ENCODE measurements around the gene ZBTB42. TPM values are rescaled to one million over a fixed set of nuclear protein-coding genes. Genes with fewer than 3 reads are reported as not detected.

ZBTB42 gene
- total RNA-seq, 4 donors from 2014 or later, result 2.5 to 6.4 (median 4.9) TPM

DNA sequence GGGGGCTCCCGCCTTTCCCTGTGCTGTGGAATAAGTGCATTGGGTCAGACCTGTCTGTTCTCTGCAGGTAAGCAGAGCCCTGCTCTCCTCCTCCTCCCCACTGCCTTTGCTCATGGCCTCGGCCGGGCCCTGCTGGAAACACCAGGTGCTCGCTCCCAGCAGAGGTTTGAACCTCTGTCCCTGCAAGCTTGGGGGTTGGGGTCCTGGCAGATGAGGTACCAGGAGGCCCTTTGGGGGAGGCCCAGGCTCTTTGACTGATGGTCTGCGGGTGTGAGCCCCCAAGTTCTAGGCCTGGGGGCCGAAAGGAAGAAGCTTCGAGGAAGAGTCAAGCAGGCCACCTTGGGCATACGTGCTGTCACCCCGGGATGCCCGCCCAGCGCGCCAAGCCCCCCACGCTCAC lies 42.1 kb downstream of the ZBTB42 start:
- Histone ChIP-seq H3K4me1 (peaks cover 13 to 22% (median 20%) of the 10 kb centered on the region in 4 donors), H3K27me3 (peaks cover 0 to 65% (median 19%) of the 10 kb centered on the region in 4 donors), H3K9me3 (no peaks in the 10 kb centered on the region), H3K27ac (replicated peaks in 1 of 4) (no peak overlapping the region), H3K36me3 (no peaks in the 10 kb centered on the region), H3K4me3 (peak overlapping the region; percentile 46 to 59 (median 52))
- DNase-seq (ENCODE audit: extremely low spot score), result no peak
- WGBS, result 58% methylated on average over 9 of the region's 13 CpGs
- intact Hi-C loops (cut with DNase I), result no loop called here
- TF ChIP-seq, protein P1, sequence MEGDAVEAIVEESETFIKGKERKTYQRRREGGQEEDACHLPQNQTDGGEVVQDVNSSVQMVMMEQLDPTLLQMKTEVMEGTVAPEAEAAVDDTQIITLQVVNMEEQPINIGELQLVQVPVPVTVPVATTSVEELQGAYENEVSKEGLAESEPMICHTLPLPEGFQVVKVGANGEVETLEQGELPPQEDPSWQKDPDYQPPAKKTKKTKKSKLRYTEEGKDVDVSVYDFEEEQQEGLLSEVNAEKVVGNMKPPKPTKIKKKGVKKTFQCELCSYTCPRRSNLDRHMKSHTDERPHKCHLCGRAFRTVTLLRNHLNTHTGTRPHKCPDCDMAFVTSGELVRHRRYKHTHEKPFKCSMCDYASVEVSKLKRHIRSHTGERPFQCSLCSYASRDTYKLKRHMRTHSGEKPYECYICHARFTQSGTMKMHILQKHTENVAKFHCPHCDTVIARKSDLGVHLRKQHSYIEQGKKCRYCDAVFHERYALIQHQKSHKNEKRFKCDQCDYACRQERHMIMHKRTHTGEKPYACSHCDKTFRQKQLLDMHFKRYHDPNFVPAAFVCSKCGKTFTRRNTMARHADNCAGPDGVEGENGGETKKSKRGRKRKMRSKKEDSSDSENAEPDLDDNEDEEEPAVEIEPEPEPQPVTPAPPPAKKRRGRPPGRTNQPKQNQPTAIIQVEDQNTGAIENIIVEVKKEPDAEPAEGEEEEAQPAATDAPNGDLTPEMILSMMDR (IDR thresholded peaks at IDR 0.05), result no peak
- no peak for TF ChIP-seq POLR2A (IDR thresholded peaks at IDR 0.05; ENCODE audit: low read depth)
- TF ChIP-seq POLR2AphosphoS5 (IDR thresholded peaks at IDR 0.05), result no peak
- TF ChIP-seq EP300 (IDR thresholded peaks at IDR 0.05), result no peak

DNA sequence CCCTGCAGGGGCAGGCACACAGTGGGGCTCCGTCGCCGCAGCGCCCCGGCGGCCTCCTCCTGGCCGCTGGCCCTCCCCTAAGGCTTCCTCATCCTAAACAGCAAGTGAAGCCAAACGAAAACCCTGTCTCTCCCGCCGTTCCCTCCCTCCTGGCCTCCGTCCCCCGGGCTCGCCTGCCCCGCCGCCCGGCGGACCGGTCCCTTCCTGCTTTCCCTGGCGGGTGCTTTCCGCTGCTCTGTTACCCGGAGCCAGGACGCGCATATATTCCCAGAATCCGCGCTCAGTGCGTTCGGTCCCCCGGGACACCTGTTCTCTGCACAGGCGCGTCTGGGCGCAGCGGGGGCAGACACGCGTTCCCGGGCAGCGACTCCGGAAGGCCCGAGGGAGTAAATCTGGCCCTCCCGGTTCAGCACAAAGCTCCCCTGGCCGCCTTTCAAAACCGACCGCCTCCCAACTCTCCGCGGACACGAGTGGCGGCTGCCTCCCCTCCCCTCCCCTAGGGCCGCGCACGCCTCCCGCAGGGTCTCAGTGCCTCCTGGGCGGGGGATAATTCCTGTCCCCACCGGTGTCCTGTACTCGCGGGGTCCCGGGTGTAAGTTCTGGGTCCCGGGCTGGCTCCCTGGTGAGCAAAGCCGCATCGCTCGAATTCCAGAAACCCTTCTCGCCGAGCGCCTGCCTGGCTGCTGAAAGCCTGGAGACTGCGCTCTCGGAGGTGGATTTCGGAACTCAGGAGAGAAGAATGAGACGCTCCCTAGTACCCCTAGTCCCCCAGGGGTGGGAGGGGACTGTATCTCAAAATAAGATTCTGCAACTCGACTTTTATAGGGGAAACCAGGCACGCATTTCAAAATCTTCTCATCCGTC lies 42.8 kb downstream of the ZBTB42 start:
- peak overlapping the region; percentile 46 to 59 (median 52) for H3K4me3 ChIP-seq
- no peaks in the 10 kb centered on the region for H3K9me3 ChIP-seq
- H3K36me3 ChIP-seq, result no peaks in the 10 kb centered on the region
- no peak for DNase-seq (ENCODE audit: extremely low spot score)
- 1% methylated on average over 51 of the region's 69 CpGs for WGBS
- TF ChIP-seq, protein P1 (IDR thresholded peaks at IDR 0.05), result no peak
- TF ChIP-seq POLR2A (IDR thresholded peaks at IDR 0.05; ENCODE audit: low read depth), result no peak
- no peak for TF ChIP-seq POLR2AphosphoS5 (IDR thresholded peaks at IDR 0.05)
- TF ChIP-seq EP300 (IDR thresholded peaks at IDR 0.05), result no peak
- no peak overlapping the region for H3K27ac ChIP-seq (replicated peaks in 1 of 4)
- intact Hi-C loops (cut with DNase I), result no loop called here
- peaks cover 0 to 69% (median 19%) of the 10 kb centered on the region in 4 donors for H3K27me3 ChIP-seq
- peaks cover 13 to 22% (median 20%) of the 10 kb centered on the region in 4 donors for H3K4me1 ChIP-seq

DNA sequence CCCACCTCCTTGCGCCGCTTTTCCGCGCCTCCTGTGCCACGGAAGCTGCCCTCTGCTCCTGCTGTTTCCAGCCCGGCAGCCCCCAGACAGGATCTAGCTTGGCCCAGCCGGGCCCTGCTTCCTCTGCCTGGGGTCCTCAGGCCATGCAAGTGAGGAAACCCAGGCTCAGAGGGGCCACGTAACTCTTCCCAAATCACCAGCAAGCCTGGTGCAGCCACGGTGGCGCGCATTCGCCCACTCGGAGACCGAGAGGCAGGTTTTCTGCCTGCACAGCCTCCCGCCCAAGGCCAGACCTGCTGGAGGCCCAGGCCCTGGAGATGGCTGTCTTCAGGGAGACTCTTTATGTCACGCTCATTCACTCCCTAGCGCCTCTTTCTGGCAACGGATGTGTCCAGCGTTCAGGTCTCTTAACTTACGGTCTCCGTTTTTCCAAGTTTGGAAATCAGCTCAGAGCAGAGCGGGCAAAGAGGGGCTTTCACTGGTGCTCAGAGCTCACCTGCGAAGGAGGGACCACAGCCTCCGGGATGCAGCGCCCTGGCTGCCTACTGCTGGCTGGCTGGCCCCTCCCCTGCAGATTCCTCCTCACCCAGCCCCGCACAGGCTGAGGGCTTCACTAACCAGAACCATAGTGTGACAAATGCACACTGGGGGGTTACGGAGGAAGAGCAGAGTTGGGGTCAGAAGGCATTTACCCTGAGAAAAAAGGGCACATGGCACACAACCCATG lies 43.6 kb downstream of the ZBTB42 start:
- H3K36me3 ChIP-seq, result no peaks in the 10 kb centered on the region
- peaks cover 13 to 22% (median 20%) of the 10 kb centered on the region in 4 donors for H3K4me1 ChIP-seq
- H3K9me3 ChIP-seq, result no peaks in the 10 kb centered on the region
- H3K27me3 ChIP-seq, result peaks cover 0 to 75% (median 19%) of the 10 kb centered on the region in 4 donors
- intact Hi-C loops (cut with DNase I), result no loop called here
- WGBS, result 17% methylated on average over 22 of the region's 27 CpGs
- peak overlapping the region; percentile 46 to 59 (median 52) for H3K4me3 ChIP-seq
- no peak for DNase-seq (ENCODE audit: extremely low spot score)
- H3K27ac ChIP-seq (replicated peaks in 1 of 4), result no peak overlapping the region
- no peak for TF ChIP-seq EP300 (IDR thresholded peaks at IDR 0.05)
- TF ChIP-seq POLR2A (IDR thresholded peaks at IDR 0.05; ENCODE audit: low read depth), result no peak
- no peak for TF ChIP-seq POLR2AphosphoS5 (IDR thresholded peaks at IDR 0.05)
- TF ChIP-seq, protein P1 (IDR thresholded peaks at IDR 0.05), result no peak

DNA sequence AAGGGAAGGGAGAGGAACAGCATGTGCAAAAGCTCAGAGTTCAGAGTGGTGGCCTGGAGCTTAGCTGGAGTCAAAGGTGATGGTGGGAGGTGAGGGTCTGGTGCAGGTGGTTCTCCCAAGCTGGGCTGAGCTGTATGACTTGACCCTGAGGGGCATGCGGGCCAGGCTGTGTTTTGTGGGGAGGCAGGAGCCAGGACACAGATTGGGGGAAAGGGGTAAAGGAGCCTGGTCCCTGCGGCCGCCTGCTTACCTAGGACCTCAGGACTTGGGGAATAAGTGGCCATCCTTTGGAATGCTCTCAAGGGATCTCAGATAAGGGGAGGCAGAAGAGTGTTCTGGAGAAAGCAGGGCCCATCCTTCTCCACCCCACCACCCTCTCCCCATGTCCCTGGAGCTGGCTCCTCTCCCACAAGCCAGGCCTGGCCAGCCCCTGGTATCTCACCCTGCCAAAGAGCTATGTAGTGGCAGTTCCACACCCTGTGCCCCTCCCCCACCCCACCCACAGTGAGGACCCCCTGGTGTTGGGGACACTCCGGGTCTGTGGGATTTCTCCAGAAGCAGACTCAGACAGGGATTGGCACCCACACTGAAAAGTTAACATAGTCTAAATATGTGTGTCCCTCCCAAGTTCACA lies 44.2 kb downstream of the ZBTB42 start:
- intact Hi-C loops (cut with DNase I), result no loop called here
- Histone ChIP-seq H3K27ac (replicated peaks in 1 of 4) (no peak overlapping the region), H3K9me3 (no peaks in the 10 kb centered on the region), H3K27me3 (peaks cover 0 to 82% (median 19%) of the 10 kb centered on the region in 4 donors), H3K4me1 (peaks cover 13 to 22% (median 20%) of the 10 kb centered on the region in 4 donors), H3K36me3 (no peaks in the 10 kb centered on the region), H3K4me3 (no peak overlapping the region)
- 97% methylated on average over 4 of the region's 4 CpGs for WGBS
- TF ChIP-seq, protein P1 (IDR thresholded peaks at IDR 0.05), result no peak
- TF ChIP-seq POLR2A (IDR thresholded peaks at IDR 0.05; ENCODE audit: low read depth) (no peak), EP300 (IDR thresholded peaks at IDR 0.05) (no peak), POLR2AphosphoS5 (IDR thresholded peaks at IDR 0.05) (no peak)
- DNase-seq (ENCODE audit: extremely low spot score), result no peak

All from esophagus muscularis mucosa (tissue), 4 donors.